CD4-positive, alpha-beta T cell treated with Interleukin-15 for 1 hour (primary cell): Measurements from ENCODE around the gene PLEKHO2.
A peak's percentile ranks its signal among the peaks of the same experiment; 100 is the strongest.

Source experiments
- DNase-seq: peaks from one replicate; pipeline ENCODE4 v3.0.0-alpha.2; 2020

PLEKHO2 gene

DNA sequence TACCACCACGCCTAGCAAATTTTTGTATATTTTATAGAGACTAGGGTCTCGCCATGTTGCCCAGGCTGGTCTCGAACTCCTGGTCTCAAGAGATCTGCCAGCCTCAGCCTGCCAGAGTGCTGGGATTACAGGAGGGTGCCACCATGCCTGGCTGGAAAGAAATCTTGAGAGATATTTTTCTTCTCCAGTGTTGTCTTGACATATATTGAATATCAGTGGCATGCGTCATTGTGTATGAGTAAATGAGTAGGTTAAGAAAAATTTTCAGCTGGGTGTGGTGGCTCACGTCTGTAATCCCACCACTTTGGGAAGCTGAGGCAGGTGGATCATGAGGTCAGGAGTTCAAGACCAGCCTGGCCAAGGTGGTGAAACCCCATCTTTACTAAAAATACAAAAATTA, 12.7 kb upstream of the PLEKHO2 start:
- DNase-seq: no peak

DNA sequence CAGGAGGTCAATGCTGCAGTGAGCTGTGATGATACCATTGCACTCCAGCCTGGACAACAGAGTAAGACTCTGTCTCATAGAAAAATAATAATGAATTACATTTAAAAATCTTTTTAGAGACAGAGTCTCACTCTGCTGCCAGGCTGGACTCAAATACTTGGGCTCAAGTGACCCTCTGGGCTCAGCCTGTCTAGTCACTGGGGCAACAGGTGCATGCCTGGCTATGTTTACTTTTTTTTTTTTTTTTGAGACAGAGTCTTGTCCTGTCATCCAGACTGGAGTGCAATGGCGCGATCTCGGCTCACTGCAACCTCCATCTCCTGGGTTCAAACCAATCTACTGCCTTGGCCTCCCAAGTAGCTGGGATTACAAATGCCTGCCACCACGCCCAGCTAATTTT, 8.0 kb upstream of the PLEKHO2 start:
- no peak for DNase-seq

DNA sequence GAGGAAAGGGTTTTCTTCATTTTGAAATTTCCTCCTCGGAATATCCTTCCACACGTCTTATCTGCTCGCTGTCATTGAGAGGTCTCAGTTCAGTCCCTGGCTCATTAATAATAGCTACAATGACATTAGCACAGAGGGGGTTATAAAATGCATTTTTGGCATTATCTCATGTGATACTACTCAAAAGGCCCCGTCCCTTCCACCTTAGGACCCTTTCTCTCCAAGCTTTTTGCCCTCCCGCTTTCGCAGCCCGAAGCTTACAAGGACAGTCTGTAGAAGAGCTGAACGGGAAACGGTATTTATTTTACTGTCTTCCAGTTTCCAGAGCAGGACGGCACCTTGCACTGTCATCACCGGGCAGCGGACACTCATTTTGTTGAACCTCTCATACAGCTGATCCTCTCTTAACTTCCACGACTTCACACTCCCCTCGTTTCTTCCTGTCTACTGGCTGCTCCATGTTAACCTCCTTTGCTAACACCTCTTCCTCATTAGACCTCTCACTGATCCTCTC, 5.6 kb upstream of the PLEKHO2 start:
- DNase-seq: no peak

DNA sequence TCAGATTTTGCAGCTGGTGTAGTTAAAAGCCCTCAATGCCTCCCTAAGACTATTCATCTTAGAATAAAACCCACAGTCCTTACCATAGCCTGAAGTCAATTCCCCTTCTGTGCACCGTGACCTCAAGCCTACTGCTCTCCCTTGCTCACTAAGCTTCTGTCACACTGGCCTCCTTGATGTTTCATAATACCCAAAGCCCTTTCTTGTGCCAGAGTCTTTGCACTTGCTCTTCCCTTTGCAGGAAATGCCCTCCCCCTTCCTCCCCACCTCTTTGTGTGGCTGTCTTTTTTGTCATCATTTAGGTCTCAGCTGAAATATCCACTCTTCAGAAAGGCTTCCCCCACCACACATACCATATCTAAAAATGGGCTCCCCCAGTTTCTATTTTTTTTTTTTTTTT, 4.2 kb upstream of the PLEKHO2 start:
- DNase-seq: peak; percentile 60

DNA sequence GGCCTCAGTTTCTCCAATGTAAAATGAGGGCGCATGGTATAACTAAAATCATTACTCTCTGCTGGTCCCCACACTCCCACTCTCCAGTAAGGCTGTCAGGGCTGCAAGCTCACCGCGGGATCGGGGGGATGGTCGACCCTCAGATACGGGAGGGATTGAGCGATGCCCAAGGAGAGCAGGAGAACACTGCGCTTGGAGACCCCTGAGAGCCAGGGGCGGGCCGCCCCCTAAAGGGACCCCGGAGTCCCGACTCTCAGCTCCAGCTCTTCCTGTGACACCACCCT, 713 bp upstream of the PLEKHO2 start:
- no peak for DNase-seq

DNA sequence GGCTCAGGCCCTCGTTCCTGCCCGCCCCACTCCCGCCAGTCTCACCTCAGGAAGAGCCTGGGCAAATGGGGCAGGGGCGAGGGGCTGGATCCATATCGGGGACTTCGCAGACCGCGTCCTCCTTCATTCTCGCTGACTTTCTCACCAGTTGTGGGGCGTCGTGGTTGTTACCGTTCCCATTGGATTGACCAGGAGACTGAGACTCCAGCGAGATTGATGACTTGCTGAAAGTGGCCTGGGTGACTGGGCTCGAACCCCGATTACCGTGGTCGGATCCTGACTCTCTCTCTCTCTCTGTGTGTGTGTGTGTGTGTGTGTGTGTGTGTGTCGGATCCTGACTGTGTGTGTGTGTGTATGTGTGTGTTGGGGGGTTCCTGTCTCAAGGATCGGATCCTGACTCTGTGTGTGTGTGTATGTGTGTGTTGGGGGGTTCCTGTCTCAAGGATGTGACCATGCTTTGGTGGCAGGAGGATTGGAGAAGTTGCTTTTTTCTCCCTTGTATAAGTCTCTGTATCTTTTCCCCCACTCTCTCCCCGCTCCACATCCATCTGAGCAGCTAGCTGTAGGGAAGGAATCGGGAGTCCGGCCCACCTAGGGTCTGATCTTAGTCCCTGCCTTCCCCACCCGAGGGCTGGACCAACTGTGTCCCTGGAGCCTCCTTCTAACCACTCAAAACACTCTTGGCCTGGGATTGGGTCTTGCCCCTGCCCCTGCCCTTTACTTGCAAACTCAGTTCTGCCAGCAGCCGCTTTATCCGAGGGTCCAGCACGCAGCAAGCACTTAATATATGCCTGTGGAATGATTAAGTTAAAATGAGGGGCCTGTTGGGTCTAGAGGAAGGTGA, 603 bp downstream of the PLEKHO2 start:
- DNase-seq: no peak

DNA sequence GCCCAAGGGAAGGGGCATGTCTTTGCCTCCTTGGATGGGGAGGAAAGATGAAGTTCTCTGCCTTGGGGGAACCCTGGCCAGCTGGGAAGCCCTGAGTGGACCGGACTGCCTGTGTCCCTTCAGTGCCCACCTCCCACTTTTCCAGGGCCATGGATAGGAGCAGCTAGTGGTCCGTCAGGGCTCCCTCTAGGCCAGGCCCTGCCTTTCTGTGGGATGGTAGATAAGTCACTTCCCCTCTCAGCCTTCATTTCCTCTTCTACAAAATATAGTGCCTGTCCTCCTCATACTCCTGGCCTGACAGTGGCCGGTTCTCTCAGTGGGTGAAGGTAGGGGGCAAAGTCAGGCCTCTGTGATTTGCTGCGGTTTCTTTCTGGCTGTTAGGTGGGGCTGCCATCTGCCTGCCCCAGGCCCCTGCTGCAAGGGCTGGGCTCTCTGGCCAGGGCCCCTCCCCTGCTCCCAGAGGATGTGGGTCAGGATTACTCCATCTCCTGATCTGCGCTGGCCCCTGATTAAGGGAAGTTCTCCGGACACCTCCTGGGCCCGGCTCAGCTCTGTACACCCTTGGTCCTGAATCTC, 1.4 kb downstream of the PLEKHO2 start:
- peak; percentile 45 for DNase-seq

DNA sequence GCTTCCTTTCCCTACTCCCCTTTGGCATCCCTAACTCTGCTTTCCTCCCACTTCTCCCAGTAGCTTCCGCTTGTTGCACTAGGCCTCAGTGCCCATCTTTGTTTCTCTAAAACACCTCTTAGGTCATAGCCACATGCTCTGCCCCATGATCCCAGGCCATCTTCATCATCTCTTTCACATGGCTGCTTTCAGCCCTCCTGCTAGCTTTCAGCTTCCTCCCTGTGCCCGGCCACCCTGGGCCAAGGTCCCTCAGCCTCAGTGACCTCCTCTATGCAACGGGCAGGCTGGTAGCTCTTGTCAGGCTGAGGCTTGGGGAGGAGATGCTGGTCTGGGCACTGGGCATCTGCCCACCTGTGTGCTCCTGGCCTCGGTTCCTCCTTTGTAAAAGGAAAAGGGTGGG, 2.3 kb downstream of the PLEKHO2 start:
- DNase-seq: no peak

DNA sequence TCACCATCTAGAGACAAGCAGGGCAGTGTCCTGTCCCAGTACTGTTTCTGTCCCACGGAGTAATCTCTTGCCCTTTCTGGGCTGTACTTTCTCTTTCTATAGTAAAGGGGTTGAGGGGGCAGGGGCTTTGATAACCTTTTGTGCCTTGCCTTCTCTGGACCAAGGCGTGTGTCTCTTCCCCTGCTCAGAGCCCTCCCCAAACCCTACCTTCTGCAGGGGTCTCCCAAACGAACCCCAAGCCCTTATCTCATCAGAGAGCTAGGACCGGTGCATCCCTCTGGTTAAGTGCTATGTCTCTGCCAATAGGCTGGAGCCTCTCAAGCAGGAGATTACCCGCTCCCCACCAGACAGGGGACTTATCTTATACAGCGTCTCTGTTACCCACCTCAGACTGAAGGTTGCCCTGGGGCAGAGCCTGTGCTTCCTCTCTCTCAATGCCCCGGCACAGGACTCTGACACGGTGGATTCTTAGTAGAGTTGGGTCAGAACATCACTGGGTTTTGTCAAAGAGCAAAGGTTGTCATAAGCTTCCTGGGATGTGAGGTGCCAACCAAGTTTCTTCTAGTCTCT, 2.9 kb downstream of the PLEKHO2 start:
- no peak for DNase-seq

DNA sequence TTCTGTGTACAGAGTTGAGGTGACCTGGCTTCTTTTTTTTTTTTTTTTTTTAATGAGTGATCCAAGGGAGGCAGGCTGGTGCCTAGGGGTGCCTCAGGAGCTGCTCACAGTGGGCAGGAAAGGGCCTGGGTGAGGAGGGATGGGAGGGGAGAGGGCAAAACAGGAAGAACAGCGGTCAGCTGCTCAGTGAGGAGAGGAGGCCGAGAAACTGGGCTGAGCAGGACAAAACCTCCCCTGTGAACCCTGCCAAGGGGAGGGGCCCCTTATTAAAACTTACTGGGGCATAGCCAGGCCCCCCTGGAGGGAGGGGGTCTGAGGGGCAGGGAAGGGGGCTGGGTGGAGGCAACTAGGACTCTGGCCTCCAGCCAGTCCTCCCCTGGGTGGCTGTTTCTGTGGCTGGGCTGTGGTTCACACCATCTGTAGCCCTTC, 3.5 kb downstream of the PLEKHO2 start:
- no peak for DNase-seq

DNA sequence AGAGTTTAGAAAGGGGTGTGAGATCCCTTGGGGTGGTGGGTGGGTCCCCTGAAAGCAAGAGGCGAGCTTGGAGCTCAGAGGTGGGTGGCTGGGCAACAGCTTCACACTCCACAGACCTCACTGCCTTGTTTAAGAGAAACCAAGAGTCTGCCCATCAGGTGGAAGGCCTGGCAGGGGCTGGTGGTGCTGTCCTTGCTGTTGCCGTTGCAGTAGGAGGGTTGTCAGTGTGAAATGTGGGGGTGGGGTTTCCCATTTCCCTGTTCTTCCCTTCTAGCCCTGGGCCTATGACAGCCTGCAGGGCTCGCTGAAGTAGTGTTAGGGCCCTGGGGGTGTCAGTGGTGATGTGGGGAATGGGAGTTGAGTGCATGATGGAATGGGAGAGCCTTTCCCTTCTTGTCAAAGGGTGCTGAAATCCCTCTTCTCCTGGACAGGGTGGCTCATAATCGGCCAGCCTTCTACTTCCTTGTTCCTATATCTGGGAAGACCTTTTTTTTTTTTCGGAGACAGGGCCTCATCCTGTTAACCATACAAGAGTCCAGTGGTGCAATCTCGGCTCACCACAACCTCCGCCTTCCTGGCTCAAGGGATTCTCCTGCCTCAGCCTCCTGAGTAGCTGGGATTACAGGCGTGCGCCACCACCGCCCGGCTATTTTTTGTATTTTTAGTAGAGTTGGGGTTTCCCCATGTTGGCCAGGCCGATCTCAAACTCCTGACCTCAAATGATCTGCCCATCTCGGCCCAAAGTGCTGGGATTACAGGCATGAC, 4.3 kb downstream of the PLEKHO2 start:
- DNase-seq: no peak

DNA sequence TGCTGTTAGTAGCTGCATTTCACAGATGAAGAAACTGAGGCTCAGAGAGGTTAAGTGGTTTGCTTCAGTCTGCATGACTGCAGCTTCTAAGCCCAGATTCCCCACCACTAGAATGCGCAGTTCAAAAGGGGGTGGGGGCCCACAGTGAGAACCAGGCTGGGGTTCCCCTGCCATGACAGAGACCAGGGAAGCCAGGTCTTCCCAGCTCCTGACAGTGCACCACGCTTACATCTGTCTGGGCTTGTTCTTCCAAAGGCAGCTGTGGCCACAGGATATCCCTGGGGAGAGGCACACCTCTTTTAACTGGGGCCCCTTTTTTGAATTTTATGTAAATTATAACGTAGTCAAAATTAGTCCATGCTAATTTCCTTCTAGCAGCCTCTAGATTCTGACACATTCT, 5.3 kb downstream of the PLEKHO2 start:
- no peak for DNase-seq

DNA sequence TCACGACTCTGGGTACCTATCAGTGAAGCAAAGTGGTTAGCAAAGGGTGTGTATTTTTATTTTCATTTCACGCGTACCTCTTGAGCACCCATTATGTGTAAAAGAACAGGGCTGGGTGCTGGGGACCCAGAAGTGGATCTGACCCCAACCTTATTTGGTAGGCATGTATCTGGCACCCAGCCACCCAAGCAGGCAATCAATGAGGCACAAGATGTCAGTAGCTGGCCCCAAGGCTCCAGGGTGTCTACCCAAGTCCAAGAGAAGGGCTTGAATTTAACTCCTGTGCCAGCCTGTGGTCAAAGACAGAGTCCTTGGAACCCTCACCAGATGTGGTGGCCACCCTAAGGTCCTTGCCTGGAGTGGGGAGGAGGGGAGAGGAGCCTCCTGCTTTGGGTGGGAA, 5.7 kb downstream of the PLEKHO2 start:
- no peak for DNase-seq

DNA sequence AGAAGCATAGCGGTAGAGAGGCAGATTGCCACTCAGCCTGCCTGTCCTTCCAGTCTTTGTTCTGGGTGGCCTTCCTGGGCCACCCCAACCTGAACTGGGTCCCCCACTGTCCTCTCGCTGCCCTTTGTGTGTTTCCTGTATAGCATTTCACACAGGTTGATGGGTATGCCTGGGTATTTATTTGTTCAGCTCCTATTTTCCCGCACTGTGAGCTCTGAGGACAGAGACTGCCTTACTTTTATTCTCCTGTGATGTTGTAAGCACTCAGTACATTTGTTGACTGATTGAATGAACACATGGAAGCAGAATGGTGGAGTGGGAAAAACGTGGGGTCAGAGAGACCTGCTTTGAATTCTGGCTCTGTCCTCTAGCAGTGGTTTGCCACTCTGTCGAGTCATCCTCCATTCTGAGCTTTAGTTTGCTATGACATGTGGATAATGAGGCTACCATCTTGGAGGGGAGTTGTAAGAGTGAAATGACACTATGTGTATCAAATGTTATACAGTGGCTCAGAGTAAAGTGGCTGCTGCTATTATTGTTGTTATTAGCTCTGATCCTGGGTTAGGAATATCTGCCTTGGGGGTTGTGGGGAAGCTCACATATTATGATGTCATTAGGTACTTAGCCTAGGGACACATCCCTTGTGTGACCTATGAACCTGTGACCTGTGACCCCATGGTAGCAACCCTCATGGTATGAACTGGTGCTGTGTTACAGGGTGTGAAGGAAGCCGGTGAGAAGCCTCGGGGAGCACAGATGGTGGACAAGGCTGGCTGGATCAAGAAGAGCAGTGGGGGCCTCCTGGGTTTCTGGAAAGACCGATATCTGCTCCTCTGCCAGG, 6.4 kb downstream of the PLEKHO2 start:
- DNase-seq: no peak

DNA sequence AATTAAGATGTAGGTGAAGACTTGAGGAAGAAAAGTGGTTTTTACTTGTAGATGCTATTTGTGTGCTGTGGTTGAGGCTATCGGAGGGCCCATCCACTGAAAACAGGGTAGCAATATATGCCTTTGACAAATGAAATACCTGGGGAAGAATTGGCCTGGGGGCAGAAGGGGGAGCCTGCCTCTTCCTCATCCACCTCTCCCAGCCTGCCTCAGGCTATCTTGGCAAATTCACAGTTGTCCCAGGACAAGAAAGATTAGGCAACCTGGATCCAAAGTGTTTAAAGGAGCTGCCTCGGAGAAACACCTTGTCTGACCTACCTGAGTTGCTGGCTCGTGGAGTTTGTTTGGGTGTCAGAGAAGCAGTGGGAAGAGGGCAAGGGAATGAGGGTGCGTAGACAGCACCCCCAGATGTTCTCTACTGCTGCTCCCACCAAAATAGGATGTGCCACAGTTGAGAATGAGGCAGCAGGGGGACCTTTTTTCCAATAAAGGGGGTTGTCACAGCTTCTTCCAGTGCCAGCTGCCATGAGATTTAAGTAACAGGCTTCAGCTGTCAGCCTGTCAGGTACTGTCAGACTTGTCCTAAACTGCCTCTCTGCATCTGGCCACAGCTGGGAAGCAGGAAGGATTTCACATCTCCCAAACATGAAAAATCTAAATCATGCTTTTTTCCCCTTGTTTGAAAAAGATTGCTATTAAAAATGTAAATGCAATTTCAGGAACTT, 9.2 kb downstream of the PLEKHO2 start:
- no peak for DNase-seq

DNA sequence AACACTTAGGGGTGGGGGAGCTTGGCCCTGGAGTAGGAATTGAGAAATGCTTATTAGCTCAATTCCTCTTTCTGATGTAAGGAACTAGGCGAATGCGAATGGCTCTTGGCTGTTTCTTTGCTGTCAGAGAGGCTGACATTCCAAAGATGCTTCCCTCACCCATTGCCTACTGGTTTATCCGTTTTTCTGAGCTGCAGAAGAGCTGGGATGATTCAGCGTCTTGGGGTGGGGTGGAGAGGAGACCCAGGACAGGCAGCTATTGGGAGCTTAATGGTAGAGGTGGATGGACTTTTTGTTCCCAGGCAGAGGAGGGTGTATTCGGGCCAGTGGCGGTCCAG, 9.8 kb downstream of the PLEKHO2 start:
- DNase-seq: no peak

DNA sequence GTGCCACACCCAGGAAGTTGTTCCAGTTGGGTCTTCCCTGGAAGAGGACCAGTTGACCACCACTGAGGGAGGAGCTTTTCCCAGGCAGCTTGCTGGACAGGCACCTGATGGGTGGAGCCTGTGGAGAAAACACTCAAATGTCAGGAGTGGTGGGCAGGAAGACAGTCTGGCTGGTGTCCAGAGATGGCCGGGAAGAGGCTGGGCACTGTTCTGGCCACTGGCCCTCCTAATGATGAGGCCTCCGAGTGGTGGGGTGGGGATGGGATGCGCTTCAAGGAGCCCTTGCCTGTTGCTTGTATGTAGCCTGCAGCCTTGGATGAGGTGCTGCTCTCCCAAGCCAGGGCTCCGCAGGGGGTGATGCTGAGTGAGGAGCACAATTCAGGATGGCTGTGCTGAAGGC, 12.3 kb downstream of the PLEKHO2 start:
- no peak for DNase-seq

DNA sequence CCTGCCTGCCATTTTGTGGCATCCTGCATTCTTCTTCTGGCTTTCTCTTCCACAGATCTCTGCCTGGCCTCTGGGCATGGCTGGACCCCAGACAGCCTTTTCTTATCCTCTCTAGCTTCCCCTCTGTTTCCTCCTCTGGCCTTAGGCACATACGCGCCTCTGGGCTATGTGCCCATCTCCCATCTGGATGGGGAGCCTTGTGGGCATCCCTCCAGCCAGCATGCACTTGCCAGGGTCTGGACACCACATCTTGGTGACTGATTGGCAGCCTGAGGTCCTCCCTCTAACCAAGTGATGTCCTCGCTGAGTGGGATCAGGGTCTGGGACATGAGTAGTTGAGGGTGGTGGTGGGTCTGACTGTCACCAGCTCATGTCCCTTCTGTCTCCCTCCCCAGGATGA, 12.8 kb downstream of the PLEKHO2 start:
- no peak for DNase-seq

DNA sequence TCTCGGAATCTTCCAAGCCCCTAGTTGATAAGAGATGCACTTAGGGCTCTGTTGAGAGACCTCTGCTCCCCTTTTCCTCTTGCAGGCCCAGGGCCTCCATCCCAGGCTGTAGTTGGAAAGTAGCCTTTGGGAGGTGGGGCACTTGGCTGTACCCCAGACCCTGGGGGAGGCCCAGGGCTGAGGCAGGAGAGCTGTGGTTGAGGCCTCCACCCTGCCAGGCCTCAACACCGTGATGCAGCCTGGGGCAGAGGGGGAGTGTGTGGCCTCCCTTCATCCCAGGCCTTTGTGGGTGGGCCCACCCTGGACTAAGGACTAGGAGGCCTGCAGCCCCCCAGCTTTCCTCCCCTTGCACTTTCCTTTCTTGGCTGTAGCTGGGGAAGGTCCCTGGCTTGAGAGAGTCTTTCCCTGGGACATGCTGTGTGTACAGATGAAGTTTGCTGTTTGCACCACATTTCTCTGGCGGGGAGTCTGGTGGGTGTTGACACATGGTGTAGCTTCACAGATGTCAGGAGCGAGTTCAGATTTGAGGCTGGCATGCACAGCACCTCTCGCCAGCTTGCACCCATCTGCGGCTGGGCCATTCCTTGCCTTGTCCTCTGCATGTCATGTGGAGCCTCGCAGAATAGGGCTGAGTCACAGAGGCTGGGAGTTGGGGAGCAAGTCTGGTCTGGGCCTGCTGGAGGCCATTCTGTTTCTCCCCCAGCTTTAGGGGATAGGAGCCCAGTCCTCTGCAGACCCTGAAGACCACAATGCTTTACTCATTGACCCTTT, 13.7 kb downstream of the PLEKHO2 start:
- DNase-seq: no peak

DNA sequence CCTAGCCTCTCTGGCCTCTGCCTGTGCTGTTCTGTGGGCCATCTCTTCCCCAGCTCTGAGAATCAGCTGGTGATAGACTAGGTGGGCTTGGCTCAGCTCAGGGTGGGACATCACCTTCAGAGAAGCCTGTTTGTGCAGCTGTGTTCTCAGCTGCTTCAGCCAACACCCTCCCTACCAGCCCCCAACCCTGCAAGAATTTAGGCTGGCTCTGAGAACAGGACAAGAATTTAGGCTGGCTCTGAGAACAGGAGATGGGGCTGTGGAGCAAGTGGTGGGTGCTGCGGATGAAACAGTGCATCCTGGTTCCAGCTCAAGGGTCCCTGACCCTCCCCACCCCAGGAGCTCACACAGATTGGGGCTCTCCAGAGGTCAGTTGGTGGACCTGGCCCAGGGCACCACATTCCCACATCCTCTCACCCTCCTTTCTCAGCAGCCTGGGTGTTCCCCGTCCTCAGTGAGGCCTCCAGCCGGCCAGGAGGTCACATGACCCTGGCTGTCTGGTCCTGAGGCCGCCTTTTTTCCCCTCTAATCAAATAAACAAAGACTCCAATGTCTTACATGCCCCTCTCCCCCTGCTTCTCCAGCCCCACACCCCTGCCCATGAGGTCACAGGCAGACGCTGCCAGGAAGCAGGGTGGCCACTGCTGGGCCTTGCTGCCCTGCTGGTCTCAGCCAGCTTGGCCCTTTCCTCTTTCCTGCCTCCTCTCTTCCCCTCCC, 14.9 kb downstream of the PLEKHO2 start:
- no peak for DNase-seq

DNA sequence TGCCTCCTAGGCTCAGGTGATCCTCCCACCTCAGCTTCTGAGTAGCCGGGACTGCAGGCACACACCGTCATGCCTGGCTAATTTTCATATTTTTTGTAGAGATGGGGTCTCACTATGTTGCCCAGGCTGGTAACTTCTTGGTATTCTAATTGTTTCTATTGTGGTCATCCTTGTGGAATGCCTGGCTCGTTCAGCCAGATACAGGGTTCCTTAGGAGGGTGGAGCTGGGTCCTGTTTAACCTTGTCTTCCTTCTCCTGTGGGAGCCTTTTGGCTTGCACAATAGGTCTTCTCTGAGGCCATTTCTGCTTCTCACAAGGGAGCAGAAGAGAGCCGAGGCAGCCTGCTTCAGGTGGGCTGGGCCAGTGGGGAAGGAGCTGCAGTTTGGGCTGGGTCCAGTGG, 15.7 kb downstream of the PLEKHO2 start:
- no peak for DNase-seq
